ENCODE data around the gene CHN2. TPM values are rescaled to one million over a fixed set of nuclear protein-coding genes. Genes with fewer than 3 reads are reported as not detected.

Gene CHN2
- total RNA-seq, 1 experiment from 2014 or later = 18.8 TPM

DNA sequence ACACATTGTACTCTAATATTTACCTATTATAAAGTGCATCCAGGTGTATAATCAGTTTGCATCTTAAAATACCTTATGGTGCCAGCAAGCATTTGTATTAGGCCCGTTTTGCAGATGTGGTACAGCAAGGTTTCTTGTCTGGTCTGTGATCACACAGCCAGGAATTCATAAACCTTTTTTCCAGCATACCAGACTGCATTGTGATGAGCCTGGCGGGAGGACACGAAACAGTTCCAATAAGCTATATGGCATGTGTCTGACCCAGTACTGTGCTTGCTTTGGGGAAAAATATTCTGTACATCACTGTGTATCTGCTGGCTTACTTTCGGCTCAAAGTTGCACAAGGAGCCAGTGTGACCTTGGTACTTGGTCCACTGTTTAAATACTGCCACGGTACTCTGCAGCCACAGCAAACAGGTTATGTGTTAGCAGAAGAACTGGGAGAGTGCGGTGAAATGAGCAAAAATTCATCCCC, 36.3 kb downstream of the CHN2 start:
- Mint-ChIP-seq H3K4me1 (ENCODE audit: low read depth, unreplicated experiment) (peaks cover 19% of the 10 kb centered on the region), H3K36me3 (ENCODE audit: insufficient read depth, unreplicated experiment) (no peaks in the 10 kb centered on the region), H3K4me3 (ENCODE audit: unreplicated experiment) (no peak overlapping the region), H3K9me3 (ENCODE audit: unreplicated experiment) (no peaks in the 10 kb centered on the region), H3K27me3 (ENCODE audit: insufficient read depth, unreplicated experiment) (no peaks in the 10 kb centered on the region), H3K27ac (ENCODE audit: unreplicated experiment) (no peak overlapping the region)
- BruUV-seq (replicated peaks) = no TSS peak
- no peaks in the 10 kb centered on the region for H3K27me3 ChIP-seq (replicated peaks; ENCODE audit: control insufficient read depth, insufficient read depth, low read length)
- POLR2A ChIA-PET = no interaction called here
- no peaks in the 10 kb centered on the region for H3K9me3 ChIP-seq
- DNase-seq = no peak
- intact Hi-C loops (cut with micrococcal nuclease; ENCODE audit: unreplicated experiment) = no loop called here
- H3K36me3 ChIP-seq (ENCODE audit: control insufficient read depth, insufficient read depth, low read length) = no peaks in the 10 kb centered on the region
- TF ChIP-seq, protein P1, sequence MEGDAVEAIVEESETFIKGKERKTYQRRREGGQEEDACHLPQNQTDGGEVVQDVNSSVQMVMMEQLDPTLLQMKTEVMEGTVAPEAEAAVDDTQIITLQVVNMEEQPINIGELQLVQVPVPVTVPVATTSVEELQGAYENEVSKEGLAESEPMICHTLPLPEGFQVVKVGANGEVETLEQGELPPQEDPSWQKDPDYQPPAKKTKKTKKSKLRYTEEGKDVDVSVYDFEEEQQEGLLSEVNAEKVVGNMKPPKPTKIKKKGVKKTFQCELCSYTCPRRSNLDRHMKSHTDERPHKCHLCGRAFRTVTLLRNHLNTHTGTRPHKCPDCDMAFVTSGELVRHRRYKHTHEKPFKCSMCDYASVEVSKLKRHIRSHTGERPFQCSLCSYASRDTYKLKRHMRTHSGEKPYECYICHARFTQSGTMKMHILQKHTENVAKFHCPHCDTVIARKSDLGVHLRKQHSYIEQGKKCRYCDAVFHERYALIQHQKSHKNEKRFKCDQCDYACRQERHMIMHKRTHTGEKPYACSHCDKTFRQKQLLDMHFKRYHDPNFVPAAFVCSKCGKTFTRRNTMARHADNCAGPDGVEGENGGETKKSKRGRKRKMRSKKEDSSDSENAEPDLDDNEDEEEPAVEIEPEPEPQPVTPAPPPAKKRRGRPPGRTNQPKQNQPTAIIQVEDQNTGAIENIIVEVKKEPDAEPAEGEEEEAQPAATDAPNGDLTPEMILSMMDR (IDR thresholded peaks at IDR 0.05; ENCODE audit: insufficient read depth in 1 of 2, low read depth in 1 of 2, low read length in 1 of 2, severe bottlenecking in 1 of 2, unreplicated experiment in 1 of 2) = no peak
- H3K4me1 ChIP-seq = peaks cover 22% of the 10 kb centered on the region
- CTCF ChIA-PET = no interaction called here
- no peak overlapping the region for H3K4me3 ChIP-seq (ENCODE audit: low read depth, low read length)

DNA sequence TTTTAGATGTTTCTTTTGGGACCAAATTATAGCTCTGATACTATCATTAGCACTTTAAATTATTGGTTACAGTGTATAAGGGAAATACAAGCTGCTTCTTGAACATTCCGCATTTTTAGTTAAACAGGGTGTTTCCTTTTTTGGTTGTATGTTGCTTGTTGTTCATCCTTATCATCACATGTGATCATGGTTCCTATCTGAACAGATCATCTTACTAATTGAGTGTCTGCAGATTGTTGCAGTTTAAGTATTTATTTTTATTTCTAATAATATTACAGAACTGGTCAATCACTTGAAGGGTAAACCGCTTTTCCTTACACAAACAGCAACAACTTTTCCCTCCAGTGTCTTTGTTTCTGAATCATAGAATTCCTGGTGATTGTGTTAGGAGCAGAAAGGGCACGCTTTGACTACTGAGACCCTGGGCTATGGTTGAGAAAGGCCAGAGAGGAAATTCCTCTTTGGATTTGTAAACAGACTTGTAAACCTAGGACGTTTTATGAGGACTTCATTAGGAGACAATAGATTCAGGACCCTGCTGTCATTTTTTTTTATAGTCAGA, 37.2 kb downstream of the CHN2 start:
- ChIA-PET CTCF (interaction anchor here (0.6 to 1.1 kb wide), 2 partner anchors 15 kb away, joined by 3 to 4 read pairs; no protein-coding TSS in a partner anchor), POLR2A (no interaction called here)
- no peak overlapping the region for H3K4me3 Mint-ChIP-seq (ENCODE audit: unreplicated experiment)
- H3K9me3 Mint-ChIP-seq (ENCODE audit: unreplicated experiment) = no peaks in the 10 kb centered on the region
- H3K4me1 Mint-ChIP-seq (ENCODE audit: low read depth, unreplicated experiment) = peaks cover 19% of the 10 kb centered on the region
- TF ChIP-seq, protein P1 (IDR thresholded peaks at IDR 0.05; ENCODE audit: insufficient read depth in 1 of 2, low read depth in 1 of 2, low read length in 1 of 2, severe bottlenecking in 1 of 2, unreplicated experiment in 1 of 2) = no peak
- no peaks in the 10 kb centered on the region for H3K36me3 Mint-ChIP-seq (ENCODE audit: insufficient read depth, unreplicated experiment)
- H3K4me1 ChIP-seq = peaks cover 23% of the 10 kb centered on the region
- intact Hi-C loops (cut with micrococcal nuclease; ENCODE audit: unreplicated experiment) = no loop called here
- no TSS peak for BruUV-seq (replicated peaks)
- H3K27ac Mint-ChIP-seq (ENCODE audit: unreplicated experiment) = no peak overlapping the region
- no peaks in the 10 kb centered on the region for H3K9me3 ChIP-seq
- no peaks in the 10 kb centered on the region for H3K27me3 ChIP-seq (replicated peaks; ENCODE audit: control insufficient read depth, insufficient read depth, low read length)
- no peaks in the 10 kb centered on the region for H3K27me3 Mint-ChIP-seq (ENCODE audit: insufficient read depth, unreplicated experiment)
- DNase-seq = no peak
- no peak overlapping the region for H3K4me3 ChIP-seq (ENCODE audit: low read depth, low read length)
- H3K36me3 ChIP-seq (ENCODE audit: control insufficient read depth, insufficient read depth, low read length) = no peaks in the 10 kb centered on the region

DNA sequence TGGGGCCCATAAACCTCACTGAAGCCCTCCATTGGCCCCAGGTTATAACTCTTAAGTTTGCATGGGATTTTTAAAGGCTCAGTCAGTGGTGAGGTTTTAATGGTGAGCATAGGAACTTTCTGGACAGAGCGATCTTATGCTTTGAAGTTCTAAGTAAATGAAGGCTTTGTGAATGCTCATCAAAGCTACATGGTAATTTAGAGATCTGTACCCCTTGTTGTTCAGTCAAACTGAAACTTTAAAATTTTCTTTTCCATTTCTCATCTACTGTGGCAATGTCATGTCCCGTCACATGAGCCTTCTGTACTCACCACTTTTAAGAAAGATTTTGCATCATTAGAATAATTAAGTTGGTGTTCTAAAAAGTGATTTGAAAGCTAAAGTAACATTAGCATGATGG, 39.9 kb downstream of the CHN2 start:
- H3K4me3 Mint-ChIP-seq (ENCODE audit: unreplicated experiment) = no peak overlapping the region
- intact Hi-C loops (cut with micrococcal nuclease; ENCODE audit: unreplicated experiment) = no loop called here

More for the DNA sequence above, 39.9 kb downstream of the CHN2 start:
- no peak for DNase-seq
- CTCF ChIA-PET = no interaction called here
- Mint-ChIP-seq H3K36me3 (ENCODE audit: insufficient read depth, unreplicated experiment) (no peaks in the 10 kb centered on the region), H3K27ac (ENCODE audit: unreplicated experiment) (no peak overlapping the region), H3K4me1 (ENCODE audit: low read depth, unreplicated experiment) (peaks cover 10% of the 10 kb centered on the region), H3K9me3 (ENCODE audit: unreplicated experiment) (no peaks in the 10 kb centered on the region), H3K27me3 (ENCODE audit: insufficient read depth, unreplicated experiment) (no peaks in the 10 kb centered on the region)
- TF ChIP-seq, protein P1 (IDR thresholded peaks at IDR 0.05; ENCODE audit: insufficient read depth in 1 of 2, low read depth in 1 of 2, low read length in 1 of 2, severe bottlenecking in 1 of 2, unreplicated experiment in 1 of 2) = no peak
- H3K36me3 ChIP-seq (ENCODE audit: control insufficient read depth, insufficient read depth, low read length) = no peaks in the 10 kb centered on the region
- H3K27me3 ChIP-seq (replicated peaks; ENCODE audit: control insufficient read depth, insufficient read depth, low read length) = no peaks in the 10 kb centered on the region
- no peak overlapping the region for H3K4me3 ChIP-seq (ENCODE audit: low read depth, low read length)
- POLR2A ChIA-PET = no interaction called here
- peaks cover 20% of the 10 kb centered on the region for H3K4me1 ChIP-seq
- no TSS peak for BruUV-seq (replicated peaks)
- no peaks in the 10 kb centered on the region for H3K9me3 ChIP-seq

All from Caco-2 (cell line).